ENCODE measurements around the gene FOCAD.
"Not testable (repeated sequence)": the region's sequence is repeated elsewhere in the genome, so short reads cannot be mapped to it uniquely, and the experiment has no call there.

Gene FOCAD

GRCh38 chr9:20643660-20644059, 40.4 kb upstream of the FOCAD start:
- DNase-seq (ENCODE audit: extremely low read depth, low read depth): no peak
- no peak for TF ChIP-seq CTCF (IDR thresholded peaks at IDR 0.05; ENCODE audit: low read depth, low read length)

- no peak for DNase-seq (ENCODE audit: extremely low read depth, low read depth)
- TF ChIP-seq CTCF (IDR thresholded peaks at IDR 0.05; ENCODE audit: low read depth, low read length): no peak
Measured at GRCh38 chr9:20646656-20647055, 37.4 kb upstream of the FOCAD start.

- DNase-seq (ENCODE audit: extremely low read depth, low read depth): no peak
- no peak for TF ChIP-seq CTCF (IDR thresholded peaks at IDR 0.05; ENCODE audit: low read depth, low read length)
Measured at GRCh38 chr9:20649381-20649780, 34.7 kb upstream of the FOCAD start.

GRCh38 chr9:20650313-20650712, 33.7 kb upstream of the FOCAD start:
- no peak for TF ChIP-seq CTCF (IDR thresholded peaks at IDR 0.05; ENCODE audit: low read depth, low read length)
- no peak for DNase-seq (ENCODE audit: extremely low read depth, low read depth)

GRCh38 chr9:20650750-20651299, 33.2 kb upstream of the FOCAD start:
- no peak for TF ChIP-seq CTCF (IDR thresholded peaks at IDR 0.05; ENCODE audit: low read depth, low read length)
- DNase-seq (ENCODE audit: extremely low read depth, low read depth): no peak

GRCh38 chr9:20651939-20652338, 32.1 kb upstream of the FOCAD start:
- no peak for TF ChIP-seq CTCF (IDR thresholded peaks at IDR 0.05; ENCODE audit: low read depth, low read length)

GRCh38 chr9:20658246-20658667, 25.8 kb upstream of the FOCAD start:
- DNase-seq (ENCODE audit: extremely low read depth, low read depth): not testable (repeated sequence)

More at GRCh38 chr9:20651939-20652338, 32.1 kb upstream of the FOCAD start:
- no peak for DNase-seq (ENCODE audit: extremely low read depth, low read depth)
